DOHH2 (cell line): Measurements from ENCODE around the gene RPRD1A.

Source experiments
- CTCF ChIP-seq: fragments of 200-600 bp; sonication (generic); IDR thresholded peaks from one replicate; pipeline ENCODE4 v1.5.1; 2014; ENCODE audit warnings: antibody characterized with exemption, mild to moderate bottlenecking, low read depth, low read length; ENCODE audit not compliant: poor library complexity, severe bottlenecking
- EZH2phosphoT487 ChIP-seq: fragments of 200-600 bp; sonication (generic); IDR thresholded peaks from 2 replicates; pipeline ENCODE4 v1.6.1; 2017; ENCODE audit warnings: borderline replicate concordance, mild to moderate bottlenecking, antibody characterized with exemption, low read length, moderate library complexity, mixed read lengths

GRCh38 chr18:35998967-35999366 lies 68.4 kb downstream of the RPRD1A start:
- TF ChIP-seq CTCF (peak; percentile 45), EZH2phosphoT487 (no peak)
